Suppressor macrophage treated with lipopolysaccharide for 4 hours (primary cell): ENCODE data around the gene KPNA2.
"Not testable (repeated sequence)": the region's sequence is repeated elsewhere in the genome, so short reads cannot be mapped to it uniquely, and the experiment has no call there.

Source experiments
- DNase-seq: peaks from one replicate; pipeline ENCODE4 v3.0.0-alpha.2; 2020

KPNA2 gene

GRCh38 chr17:68035523-68036303, at the start of gene KPNA2:
TSS of gene KPNA2 (plus strand) at chr17:68035735. CDS start at chr17:68037133, 1,398 bp downstream.
- DNase-seq = peak; percentile 98

DNA sequence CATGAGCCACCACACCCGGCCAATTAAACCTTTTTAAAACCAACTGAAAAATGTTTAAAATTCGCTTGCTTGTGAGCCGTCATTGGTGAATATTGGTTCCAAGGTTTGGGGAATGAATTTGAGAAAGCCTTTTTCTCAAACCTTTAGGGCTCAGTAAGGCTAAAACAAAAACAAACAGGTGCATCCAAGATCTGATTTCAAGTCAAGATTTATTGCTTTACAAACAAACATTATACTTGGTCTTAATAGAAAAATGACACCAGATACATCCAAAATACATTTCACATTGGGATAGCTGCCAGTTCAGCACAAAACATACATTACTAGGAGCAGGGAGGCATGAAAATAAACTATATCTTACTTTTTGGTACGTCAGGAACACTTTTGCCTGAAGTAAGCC, 44.6 kb upstream of the KPNA2 start:
- DNase-seq = no peak

DNA sequence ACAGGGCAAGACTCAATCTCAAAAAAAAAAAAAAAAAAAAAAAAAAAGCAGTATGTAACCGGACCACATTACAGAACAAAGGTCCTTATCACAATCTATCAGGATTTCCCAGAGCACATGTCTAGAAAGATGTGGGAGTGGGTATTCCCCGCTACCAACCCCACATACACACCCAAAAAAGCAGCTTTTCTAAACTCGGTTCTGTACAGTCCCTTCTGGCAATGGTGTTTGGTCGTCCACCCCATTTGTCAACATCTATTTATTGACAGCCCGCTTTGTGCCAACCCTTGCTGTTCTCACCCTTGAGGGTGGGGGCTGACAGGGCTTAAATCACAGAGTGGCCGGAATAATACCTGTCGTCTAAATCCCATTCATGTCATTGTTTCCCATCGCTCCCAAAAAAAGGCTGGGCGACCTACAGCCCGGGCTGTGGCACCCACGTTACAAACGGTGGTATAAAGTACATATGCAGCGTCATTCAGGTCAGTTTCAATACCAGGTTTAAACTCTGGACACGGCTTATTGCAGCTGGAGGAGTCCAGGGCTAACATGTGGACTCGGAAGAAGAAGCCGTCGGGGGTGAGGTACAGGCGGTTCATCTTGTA, 42.9 kb upstream of the KPNA2 start:
- DNase-seq = peak; percentile 59

DNA sequence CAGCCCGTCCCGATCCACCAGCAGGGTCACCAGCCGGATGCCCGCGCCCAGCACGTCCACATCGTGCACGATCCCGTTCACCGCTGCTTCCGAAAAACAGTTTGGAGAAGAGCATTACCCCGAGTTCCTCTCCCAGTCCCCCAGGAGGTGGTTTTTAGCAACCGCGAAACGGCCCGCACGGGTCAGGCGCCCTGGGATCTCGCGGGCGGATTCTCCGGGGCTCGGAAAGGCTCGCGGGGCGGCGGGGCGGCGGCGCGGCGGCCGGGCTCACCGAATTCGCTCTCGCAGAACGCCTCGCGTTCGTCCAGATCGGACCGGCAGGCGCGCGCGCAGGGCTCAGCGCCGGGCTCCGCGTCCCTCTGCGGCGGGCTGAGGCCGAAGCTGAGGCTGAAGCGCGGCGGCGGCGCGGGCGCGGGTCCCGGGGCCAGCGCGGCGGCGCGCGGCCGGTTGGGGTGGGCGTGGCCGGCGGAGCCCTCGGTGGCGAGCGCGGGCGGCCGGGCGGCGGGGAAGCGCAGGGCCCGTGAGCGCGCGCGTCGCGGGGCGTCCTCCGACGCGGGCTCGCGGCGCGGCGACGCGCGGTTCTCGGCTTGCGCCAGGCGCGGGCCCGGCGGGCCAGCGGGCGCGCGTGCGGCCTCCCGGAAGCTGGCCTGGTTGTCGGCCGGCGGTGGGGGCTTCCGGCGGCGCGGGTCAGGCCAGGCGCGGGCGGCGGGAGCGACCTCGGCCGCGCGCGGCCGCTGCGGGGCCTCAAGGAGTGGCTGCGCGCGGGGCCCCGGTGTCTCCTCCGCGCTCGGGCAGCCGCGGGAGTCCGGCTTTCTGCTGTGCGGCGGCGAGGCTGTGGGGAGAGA, 42.2 kb upstream of the KPNA2 start:
- DNase-seq = peak; percentile 96

- no peak for DNase-seq
Observed at GRCh38 chr17:67993998-67994361, 41.6 kb upstream of the KPNA2 start.

DNA sequence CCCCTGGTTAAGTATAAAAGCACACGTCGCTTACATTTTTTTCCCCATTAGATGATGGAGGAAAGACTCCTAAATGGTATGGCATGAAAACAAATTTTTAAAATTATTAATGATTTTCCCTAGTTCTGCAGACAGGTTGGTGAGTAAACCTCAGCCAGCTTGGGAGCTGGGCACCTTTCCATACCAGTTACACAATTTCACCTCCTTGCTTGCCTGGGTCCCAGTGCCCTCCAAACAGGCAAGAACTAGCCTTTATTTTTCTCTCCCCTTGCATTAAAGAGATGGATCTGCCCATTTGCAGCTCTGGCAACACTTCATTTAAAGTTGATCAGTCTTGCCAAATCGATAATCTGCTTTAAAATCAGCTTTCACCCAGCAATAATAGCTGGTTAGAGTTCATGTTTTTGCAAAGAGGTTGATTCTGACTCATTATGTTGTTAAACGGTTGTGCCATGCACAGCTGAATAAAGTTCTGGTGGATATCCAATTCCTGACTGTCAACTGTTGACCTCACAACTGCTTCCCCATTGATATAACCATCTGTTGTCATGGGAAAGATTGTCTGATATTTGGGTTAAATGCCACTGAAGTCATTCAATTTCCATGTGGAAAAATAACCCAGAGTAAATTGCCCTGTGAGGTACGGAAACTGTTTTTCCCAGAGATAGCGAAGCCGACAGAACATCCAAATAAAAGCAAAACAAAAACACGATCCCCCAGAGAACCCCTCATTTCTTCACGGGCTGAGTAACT, 40.5 kb upstream of the KPNA2 start:
- DNase-seq = peak; percentile 83

DNA sequence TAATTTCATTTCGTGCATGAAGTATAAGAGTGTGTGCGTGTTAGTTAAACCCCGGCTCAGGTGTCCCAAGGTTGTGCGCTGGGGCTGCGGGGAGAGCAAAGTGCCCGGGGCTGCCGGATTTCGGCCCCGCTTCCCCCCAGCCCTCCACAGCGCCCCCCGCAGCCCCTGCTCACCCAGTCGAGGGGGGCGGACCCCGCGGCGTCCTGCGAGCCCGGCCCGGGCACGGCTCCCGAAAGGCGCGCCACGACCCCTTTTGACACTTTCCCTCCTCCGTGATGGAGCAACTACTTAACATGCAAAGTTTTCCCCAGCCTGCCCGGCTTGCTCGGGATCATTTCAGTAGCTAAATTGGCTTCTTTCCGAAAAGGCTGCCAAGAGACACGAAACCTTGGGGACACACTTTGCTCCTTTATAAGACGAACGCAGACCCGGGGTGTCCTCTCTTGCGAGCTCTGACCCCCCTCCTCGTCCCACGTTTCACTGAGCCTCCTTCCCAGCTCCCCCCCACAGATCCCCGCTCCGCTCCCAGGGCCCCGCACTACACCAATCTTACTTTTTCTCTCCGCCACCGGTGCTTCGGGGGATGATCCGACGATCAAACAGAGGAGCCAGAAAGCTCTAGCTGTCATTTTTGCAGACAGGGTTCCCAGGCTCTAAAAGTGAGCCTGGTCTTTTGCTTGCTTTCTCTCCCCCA, 39.8 kb upstream of the KPNA2 start:
- peak; percentile 31 for DNase-seq

DNA sequence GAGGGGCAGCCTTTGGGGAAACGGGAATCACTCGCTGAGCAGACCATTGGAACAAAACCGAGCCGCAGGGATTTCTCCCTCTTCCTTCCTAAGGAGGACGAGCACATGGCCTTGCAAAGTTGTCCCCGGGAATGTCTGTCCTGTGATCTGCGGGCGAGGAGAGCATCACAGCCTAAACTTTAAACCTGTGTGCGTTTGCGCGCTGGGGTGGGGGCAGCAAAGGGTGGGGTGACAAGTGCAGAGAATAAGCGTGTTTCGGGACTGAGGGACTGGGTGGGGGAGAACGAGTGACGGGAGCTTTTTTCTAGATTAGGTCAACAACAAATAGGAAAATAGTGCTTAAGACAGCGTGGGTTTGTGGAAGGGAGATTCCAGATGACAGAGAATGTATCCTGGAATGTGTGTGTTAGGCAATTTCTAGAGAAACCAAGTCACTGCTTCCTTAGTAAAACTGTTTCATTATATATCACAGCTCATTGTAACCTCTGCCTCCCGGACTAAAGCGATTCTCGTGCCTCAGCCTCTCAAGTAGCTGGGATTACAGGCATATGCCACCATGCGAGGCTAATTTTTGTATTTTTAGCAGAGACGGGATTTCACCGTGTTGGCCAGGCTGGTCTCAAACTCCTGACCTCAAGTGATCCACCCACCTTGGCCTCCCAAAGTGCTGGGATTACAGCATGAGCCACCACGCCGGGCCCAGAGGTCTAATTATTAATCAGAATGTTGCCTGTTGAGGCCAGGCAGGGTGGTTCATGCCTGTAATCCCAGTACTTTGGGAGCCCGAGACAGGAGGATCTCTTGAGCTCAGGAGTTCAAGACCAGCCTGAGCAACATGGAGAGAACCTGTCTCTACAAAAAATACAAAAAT, 39.0 kb upstream of the KPNA2 start, which contains the start of gene C17orf58:
TSS of gene C17orf58 (minus strand) at position 169 of the 871 bp plus-strand sequence. CDS start 271 bp downstream, outside the sequence.
- peak; percentile 91 for DNase-seq

GRCh38 chr17:67998466-67998865, 37.1 kb upstream of the KPNA2 start:
- DNase-seq = no peak

GRCh38 chr17:67999291-67999911, 36.1 kb upstream of the KPNA2 start:
- DNase-seq = no peak

DNA sequence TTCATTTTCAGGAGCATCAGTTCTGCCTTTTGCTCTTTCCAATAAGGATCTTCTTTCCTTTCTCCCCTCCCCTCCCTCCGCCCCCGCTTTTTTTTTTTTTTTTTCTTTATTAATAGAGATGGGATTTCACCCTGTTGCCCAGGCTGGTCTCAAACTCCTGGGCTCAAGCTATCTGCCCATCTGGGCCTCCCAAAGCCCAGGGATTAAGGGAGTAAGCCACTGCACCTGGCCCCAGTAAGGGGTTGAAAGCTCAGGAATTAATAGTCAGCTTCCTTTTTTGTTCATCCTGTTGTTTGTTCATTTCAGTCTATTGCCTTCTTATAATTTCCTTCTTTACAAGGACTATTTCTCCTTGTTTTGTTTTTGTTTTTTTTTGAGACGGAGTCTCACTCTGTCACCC, 31.3 kb upstream of the KPNA2 start:
- DNase-seq = no peak

DNA sequence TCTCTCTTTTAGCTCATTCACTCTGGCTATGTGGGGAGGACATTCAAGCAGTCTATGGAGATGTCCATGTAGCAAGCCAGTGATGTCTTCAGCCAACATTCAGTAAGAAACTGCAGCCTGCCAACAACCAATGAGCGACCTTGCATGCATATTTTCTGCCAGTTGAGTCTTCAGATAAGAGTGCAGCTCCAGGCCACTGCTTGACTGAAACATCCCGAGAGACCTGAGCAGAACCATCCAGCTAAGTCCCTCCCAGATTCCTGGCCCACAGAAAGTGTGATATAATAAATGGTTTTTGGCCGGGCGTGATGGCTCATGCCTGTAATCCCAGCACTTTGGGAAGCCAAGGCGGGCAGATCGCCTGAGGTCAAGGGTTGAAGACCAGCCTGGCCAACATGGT, 28.7 kb upstream of the KPNA2 start:
- no peak for DNase-seq

DNA sequence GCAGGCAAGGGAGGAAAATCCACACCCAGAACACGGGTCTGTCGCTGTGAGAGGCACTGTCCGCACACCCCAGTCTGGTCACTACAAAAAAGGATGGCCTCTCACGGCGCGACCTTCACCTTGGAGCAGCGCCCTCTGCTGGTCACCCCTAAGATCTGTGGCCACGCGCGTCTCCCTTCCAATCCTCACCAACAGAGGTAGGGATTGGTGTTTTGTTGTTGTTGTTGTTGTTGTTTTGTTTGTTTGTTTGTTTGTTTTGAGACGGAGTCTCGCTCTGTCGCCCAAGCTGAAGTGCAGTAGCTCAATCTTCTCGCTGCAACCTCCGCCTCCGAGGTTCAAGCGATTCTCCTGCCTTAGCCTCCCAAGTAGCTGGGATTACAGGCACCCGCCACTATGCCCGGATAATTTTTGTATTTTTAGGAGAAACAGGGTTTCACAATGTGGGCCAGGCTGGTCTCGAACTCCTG, 24.3 kb upstream of the KPNA2 start:
- peak; percentile 81 for DNase-seq

- DNase-seq = no peak
Observed at GRCh38 chr17:68013385-68013784, 22.1 kb upstream of the KPNA2 start.

DNA sequence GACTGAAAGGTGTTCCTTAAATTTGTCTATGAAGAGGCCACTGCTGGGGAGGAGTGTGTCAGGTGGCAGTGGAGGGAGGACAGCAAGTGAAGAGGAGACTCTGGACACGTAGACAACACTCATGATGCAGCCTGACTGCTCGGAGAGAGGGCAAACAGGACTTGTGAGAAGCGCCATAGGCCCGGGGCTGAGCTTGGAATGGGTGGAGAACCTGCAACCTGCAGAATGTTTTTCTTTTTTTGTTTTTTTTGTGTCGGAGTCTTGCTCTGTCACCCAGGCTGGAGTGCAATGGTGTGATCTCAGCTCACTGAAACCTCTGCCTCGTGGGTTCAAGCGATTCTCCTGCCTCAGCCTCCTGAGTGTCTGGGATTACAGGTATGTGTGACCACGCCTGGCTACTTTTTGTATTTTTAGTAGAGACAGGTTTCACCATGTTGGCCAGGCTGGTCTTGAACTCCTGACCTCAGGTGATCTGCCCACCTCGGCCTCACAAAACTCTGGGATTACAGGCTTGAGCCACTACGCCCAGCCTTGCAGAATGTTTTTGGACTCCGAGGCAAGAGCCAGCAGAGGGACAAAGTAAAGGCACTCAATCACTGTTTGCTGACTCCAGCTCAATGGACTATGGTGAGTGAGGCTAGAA, 20.3 kb upstream of the KPNA2 start:
- DNase-seq = no peak

DNA sequence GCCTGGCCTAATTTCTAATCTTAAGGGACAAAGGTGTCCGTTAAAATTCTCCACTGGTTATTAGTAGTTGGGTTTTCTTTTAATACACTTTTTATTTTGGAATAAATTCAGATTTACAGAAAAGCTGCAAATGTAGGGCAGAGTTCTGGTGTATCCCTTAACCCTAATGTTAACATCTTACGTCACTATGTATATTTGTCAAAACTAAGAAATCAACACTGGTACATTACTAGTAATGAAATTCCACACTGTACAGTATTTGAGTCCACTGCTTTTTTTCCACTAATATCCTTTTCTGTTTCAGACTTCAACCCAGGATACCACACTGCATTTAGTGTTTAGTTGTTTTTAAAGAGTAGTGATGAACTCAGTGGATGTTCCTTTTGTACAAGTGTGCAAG, 18.7 kb upstream of the KPNA2 start:
- DNase-seq = no peak

DNA sequence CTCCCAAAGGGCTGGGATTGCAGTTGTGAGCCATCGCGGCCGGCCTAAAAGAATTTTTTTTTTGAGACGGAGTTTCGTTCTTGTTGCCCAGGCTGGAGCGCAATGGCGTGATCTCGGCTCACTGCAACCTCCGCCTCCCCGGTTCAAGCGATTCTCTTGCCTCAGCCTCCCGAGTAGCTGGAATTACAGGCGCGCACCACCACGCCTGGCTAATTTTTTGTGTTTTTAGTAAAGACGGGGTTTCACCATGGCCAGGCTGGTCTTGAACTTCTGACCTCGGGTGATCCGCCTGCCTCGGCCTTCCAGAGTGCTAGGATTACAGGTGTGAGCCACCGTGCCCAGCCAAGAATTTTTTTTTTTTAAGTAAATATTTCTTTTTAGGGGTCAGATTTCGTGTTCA, 17.0 kb upstream of the KPNA2 start:
- DNase-seq = not testable (repeated sequence)

- DNase-seq = no peak
Observed at GRCh38 chr17:68019336-68019674, 16.2 kb upstream of the KPNA2 start.

DNA sequence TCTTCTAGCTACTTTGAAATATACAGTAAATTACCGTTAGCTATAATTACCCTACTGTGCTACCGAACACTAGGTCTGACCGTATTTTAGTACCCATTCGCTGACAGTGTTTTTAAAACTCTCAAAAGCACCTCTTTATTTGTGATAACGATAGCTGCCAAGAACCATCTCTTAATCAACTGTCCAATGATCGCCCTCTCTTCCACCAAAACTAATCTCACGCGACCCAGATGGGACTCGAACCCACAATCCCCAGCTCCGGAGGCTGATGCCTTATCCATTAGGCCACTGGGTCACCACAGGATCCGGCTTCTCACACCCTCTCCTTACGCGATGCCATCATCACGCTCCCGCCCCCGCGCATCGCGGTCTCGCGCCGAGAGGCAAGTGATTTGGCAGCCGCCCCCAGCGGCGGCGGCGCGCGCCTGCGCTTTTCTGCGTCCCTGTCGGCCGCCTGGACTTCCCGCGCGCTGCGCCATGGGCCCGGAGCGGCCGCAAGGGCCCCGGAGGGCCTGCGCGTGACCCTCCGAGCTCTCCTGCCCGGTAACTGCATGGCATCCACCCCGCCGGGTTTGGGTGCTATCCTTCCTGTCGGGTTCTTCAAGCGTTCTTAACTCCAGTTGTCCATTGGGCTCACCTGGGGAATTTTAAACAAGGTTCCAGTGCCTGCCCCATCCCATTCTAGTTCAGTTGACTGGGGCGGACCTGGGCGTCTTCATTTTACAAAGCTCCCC, 15.7 kb upstream of the KPNA2 start:
- DNase-seq = peak; percentile 99

DNA sequence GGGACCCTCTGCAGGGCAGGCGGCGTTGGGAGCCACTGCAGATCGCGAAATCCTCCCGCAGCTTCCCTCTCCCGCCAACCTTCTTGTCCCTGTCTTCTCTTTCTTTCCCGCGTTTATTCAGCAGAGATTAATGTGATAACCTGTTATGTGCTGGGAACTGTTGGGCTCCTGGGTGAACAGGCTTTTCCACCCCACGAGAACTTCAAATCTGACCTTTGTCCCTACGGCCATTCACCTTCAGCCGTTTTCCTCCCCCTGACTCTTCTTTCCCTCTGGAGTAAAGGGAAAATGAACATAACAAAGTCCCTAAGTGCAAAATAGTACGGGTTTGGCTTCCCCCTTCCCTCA, 15.2 kb upstream of the KPNA2 start:
- DNase-seq = no peak
